GM18499 (cell line): ENCODE data around the gene SRRM4.

Experiments used
- ATAC-seq: cut with Tn5 transposase; IDR thresholded peaks from one replicate; pipeline ENCODE4 v1.9.1; 2021; ENCODE audit warnings: moderate number of reproducible peaks; ENCODE audit not compliant: insufficient read depth, unreplicated experiment

Gene SRRM4

GRCh38 chr12:119060847-119061796, 79.8 kb downstream of the SRRM4 start:
- no peak for ATAC-seq

DNA sequence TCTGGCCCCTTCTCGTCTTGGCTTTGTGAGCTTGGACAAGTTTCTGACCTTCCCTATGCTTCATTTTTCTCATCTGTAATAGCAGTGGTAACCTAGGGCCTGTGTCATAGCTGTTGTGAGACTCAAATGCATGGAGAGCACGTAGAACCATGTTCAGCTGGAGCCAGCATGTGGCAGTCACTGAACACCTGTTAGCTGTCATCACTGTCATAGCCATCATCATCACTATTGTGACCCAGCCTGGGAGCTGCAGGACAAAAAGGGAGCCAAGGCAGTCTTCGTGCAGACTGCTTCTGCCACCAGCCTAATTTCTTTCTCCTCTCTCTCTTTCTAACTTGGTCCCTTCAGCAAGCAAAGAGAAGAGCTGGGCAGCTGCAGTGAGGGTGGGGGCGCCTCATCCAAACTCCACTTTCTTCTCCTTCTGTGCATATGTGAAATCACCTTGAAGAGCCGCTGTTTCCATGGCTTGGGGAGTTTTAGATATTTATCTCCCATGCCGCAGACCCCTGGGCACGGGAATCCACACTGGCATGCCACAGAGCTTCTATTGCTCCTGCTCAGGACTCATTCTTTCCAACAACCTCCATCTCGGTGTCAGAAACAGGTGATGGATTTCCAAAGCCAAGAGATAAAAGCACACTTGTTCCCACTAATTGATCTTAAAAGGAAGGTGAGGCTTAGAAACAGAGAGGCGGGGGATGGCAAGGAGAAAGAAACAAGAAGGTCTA, 87.0 kb downstream of the SRRM4 start:
- ATAC-seq, result no peak

GRCh38 chr12:119069147-119069642, 87.9 kb downstream of the SRRM4 start:
- ATAC-seq, result no peak

GRCh38 chr12:119071176-119071575, 89.8 kb downstream of the SRRM4 start:
- ATAC-seq, result no peak

GRCh38 chr12:119071638-119072231, 90.4 kb downstream of the SRRM4 start:
- no peak for ATAC-seq

DNA sequence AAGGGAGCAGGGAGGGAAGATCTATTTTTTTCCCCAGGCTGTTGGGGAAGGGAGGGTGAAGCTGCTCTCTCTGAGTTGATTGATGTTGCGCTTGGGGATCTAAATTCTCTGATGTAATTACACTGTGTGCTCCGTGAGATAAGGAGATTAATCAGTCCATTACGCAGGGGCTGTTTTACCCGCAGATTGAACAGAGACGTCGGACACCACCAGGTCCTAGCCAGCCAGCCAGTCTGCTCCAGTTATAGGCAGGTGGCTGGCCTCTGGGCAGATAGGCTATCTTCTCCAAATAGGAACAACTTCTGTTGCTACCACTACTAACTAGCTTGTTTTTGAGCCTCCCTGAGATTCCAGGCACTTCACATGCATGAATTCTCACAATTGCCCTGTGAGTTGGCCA, 91.1 kb downstream of the SRRM4 start:
- ATAC-seq, result no peak

- no peak for ATAC-seq
Observed at GRCh38 chr12:119075222-119075787, 94.0 kb downstream of the SRRM4 start.

DNA sequence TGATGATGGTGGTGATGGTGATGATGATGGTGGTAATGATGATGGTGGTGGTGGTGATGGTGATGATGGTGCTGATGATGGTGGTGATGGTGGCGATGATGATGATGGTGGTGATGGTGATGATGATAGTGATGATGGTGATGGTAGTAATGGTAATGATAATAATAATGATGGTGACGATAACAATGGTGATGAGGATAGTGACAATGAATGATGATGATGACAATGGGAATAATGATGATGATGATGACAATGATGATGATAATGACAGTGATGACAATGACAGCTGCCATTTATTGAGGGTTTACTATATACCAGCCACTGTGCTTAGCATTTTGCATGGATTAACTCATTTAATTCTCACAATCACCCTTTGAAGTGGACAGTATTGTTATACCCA, 94.6 kb downstream of the SRRM4 start:
- ATAC-seq, result no peak

- no peak for ATAC-seq
Observed at GRCh38 chr12:119079530-119079929, 98.2 kb downstream of the SRRM4 start.

DNA sequence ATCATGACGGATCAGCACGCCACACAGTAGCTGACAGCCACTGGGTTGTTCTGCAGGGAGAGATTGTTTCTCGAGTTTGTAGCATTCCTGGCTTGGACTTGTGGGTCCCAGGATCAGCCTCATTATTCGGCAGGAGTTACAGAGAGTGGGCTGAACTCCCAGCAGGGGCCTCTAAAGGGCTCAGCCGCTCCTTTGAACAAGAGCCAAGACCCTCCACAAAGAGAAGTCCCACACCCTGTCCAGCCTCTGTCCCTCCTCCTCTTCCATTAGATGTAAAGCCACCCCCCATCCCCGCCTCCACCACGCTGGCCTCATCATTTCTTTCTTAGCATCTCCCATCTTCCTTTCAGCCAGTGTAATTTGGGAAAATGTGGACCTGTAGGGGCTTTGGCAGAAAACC, 100.7 kb downstream of the SRRM4 start:
- no peak for ATAC-seq

DNA sequence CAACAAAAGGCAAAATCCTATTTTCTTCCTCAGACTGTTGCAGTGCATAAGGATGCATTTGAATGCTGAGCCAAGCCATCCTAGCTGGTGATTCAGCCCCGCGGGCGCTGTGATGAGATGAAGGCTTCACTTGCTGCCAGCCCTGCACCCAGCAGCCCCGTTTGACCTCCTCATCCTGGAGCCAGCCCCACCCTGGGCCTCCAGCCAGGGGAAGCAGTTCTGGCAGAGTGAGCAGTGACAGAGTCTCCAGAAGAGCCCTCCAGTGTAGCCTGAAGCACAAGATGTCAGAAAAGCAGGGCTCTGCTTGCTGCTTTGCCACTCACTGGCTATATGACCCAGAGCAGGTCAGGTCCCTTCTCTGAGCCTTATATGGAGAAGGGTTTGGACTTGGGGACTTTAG, 101.2 kb downstream of the SRRM4 start:
- no peak for ATAC-seq

- ATAC-seq, result no peak
Observed at GRCh38 chr12:119088685-119089379, 107.5 kb downstream of the SRRM4 start.

GRCh38 chr12:119089380-119090013, 108.2 kb downstream of the SRRM4 start:
- ATAC-seq, result no peak

GRCh38 chr12:119090276-119090675, 108.9 kb downstream of the SRRM4 start:
- no peak for ATAC-seq

DNA sequence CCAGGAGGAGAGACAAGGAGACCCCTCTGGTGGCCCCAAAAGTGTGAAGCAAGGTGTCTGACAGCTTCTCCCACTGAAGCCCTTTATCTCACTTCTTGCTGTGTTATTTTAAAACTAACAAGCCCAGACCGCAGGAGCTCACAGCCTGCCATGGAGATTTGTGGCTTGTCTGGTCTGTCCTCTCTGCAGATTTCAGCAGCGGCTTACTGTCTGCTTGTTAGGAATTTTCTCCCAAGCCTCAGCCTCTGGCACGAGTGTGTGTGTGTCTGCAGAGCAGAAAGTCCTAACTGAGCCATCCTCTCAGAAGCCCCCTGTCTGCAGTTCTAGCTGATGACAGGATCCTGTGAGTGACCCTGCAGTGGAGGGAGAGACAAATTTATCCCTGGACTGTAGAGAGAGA, 109.5 kb downstream of the SRRM4 start:
- no peak for ATAC-seq

GRCh38 chr12:119096429-119097202, 115.3 kb downstream of the SRRM4 start:
- ATAC-seq, result no peak

DNA sequence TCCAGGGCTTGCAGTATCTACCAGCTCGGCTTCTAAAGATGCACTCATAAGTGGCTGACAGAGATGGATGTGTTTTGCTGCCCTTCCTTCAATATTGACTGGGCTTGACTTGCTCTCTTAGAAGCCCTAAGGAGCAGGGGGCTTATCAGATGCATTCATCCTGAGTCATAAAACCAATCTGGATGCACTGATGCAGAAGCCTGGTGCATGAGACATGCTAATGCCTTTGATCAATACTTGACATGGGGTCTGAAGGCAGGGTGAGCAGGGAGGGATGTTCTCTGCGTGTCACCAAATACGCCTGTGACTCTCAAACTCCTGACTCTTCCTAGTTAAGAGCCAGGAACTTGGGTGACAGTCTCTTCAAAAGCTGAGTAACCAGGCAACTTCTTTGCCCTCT, 119.6 kb downstream of the SRRM4 start:
- no peak for ATAC-seq

DNA sequence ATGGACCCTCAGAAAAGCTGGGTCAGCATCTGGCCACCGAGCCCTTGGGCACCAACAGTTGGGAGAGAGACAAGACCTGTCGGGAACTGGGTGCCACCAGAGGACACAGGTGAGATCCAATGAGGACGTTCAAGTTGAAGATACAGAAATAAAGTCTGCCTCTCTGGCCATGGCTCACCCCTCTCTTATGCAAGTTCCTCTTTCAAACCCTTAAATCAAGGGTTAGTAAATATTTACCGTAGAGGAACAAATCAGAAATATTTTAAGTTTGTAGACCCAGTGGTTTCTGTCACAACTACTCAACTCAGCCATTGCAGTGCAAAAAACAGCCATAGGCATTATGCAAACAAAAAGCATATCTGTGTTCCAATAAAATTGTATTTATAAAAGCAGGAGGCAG, 120.9 kb downstream of the SRRM4 start:
- no peak for ATAC-seq

- ATAC-seq, result no peak
Observed at GRCh38 chr12:119102714-119103113, 121.4 kb downstream of the SRRM4 start.
